NCI-H2081 treated with DMSO at 0.1 percent for 48 hours (cell line): ENCODE data around the gene ZNF524.
"Not testable (repeated sequence)": the region's sequence is repeated elsewhere in the genome, so short reads cannot be mapped to it uniquely, and the experiment has no call there.

ENCODE experiments used
- DNase-seq: peaks from one replicate; lab custom pipeline; 2025; lab: John Stamatoyannopoulos, UW

ZNF524 gene

DNA sequence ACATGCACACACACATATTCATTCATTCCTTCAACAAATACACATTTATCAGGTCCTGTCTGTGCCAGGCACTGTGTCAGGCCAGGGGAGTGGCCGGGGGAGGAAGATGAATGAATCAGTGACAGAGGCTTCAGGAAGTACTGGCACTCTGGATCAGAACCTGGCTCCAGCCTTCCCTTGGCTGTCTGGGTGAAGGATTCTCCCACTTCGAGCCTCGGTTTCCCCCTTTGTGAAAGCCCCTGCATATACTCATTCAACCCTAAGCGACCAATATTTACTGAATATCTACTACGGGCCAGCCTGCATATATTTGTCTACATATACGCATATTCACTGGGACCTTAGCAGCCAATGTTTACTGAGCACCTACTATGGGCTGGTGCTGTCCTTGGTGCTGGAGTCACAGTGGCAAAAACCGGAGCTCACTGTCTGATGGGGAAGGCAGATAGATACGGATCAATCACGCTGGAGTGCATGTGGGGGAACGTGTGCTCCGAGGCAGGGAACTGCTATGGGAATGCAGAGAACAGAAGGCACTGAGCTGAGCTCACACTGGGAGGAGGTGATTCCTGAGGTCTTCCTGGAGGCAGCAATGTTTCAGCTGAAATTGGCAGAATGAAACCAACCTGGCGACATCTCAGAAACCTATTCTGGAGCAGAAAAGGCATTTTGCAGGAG lies 18.8 kb upstream of the ZNF524 start:
- no peak for DNase-seq

DNA sequence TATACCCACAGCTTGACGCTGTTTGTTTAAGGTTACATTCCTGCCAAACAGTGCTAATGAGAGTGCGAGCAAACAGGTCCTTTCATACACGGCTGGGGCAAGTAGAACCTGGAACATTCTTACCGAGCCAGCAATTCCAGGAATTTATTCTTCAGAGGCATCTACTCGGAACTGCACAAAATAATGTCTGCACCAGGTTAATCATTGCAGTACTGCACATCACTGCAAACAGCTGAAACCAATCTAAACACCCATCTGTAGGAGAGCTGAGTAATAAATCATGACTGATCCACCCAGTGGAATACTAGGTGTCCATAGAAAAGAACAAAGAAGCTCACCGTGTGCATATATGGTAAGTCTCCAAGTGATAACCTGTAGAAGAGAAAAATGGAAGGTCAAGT lies 18.3 kb upstream of the ZNF524 start:
- no peak for DNase-seq

DNA sequence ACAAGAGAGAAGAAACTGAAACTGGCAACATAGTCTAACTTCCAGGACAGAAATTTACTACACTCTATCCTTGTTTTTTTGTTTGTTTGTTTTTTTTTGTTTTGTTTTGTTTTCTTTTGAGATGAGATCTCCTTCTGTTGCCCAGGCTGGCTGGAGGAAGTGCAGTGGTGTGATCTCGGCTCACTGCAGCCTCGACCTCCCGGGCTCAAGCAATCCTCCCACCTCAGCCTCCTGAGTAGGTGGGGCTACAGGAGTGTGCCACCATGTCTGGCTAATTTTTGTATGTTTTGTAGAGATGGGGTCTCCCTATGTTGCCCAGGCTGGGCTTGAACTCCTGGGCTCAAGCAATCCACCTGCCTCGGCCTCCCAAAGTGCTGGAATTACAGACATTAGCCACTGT lies 17.8 kb upstream of the ZNF524 start:
- DNase-seq: not testable (repeated sequence)

- DNase-seq: not testable (repeated sequence)
These were observed 16.2 kb upstream of the ZNF524 start for GRCh38 chr19:55583897-55584296.

GRCh38 chr19:55584871-55585270 lies 15.2 kb upstream of the ZNF524 start:
- no peak for DNase-seq

DNA sequence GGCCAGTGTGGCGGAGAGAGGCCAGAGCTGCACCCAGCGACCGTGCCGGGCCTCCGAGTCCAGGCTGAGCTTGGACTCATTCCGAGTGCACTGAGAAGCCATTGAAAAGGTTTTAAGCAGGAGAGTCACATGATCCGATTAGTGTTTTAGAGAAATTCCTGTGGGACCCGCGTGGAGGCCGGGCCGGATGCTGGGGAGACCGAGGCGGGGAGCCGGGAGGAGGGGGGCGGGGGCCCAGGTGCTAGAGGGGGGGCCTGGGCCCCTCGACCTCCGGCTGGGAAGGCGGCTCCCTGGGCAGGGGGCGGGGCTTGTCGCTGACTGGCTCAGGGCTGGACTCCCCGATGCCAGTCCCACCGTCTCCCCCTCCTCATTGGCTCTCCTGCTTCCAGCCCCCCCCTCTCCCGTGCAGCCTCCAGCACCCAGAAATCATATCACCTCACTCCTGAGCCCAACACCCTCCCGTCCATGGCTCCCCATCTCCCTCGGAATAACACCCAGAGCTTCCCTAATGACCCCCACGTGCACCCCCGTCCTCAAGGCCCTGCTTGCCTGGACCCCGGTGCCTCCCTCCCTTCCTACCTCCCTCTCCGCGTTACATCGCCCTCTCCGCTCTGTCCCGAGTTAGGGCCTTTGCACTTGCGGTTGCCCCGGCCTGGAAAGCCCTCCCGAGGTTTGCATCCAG lies 14.3 kb upstream of the ZNF524 start:
- no peak for DNase-seq

DNA sequence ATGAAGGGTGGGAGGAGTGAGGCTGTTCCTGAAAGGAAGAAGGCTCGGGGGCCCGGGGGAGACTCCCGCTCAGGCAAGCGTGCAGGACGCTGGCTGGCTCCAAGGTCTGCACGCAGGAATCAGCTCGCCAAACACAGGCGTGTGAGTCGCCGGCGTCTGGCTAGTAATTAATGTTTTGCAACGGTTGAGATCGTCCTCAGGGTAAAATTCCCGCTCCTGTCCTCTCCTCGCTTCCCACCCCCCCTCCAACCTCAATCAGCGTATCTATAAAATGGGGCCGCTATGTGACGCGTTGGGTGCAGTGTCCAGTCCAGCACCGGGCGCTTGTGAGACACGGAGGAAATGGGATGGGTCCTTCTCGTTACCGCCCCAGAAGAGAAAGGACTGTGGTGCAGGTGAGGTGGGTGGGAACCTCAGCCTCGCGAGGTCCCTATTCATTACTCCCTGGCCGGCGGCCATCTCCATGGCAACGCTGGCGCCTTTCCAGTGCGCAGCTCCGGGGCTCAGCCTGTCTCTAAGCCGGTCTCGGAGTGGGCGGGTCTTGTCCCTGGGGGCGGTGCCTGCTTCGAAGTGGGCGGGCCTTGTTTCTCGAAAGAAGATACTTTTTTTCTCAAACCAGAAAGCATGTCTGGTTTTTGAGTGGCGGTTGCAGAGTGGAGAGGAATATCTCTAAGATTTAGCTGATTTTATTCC lies 13.0 kb upstream of the ZNF524 start:
- peak; percentile 90 for DNase-seq

DNA sequence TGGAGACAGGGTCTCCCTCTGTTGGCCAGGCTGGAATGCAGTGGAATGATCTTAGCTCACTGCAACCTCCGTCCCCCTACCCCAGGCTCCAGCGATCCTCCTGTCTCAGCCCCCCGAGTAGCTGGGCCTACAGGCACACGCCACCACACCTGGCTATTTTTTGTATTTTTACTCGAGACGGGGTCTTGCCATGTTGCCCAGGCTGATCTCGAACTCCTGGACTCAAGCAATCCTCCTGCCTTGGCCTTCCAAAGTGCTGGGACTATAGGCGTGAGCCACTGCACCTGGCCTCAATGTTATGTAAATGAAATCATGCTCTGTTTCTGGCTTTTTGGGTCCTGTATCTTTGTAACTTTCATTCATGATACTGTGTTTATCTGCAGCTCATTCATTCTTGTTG lies 11.3 kb upstream of the ZNF524 start:
- DNase-seq: no peak

- no peak for DNase-seq
These were observed 10.0 kb upstream of the ZNF524 start for GRCh38 chr19:55590109-55590508.

DNA sequence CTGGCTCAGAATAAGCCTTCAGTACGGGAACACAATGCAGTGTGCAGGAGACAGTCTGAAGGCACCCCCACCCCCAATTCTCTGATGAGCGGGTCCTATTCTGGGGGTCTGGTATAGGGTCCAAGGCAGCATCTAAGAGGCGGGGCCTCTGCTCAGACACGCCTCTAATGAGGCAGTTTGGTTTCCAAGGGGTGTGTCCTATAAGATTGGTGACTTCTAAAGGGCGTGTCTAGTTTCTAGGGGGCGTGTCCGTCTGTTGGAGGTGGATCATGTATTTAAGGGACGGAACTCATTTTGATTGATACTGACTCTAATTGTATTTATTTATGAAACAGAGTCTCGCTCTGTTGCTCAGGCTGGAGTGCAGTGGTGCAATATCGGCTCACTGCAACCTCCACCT lies 9.5 kb upstream of the ZNF524 start:
- DNase-seq: no peak

- no peak for DNase-seq
These were observed 8.5 kb upstream of the ZNF524 start for GRCh38 chr19:55591555-55591954.

DNA sequence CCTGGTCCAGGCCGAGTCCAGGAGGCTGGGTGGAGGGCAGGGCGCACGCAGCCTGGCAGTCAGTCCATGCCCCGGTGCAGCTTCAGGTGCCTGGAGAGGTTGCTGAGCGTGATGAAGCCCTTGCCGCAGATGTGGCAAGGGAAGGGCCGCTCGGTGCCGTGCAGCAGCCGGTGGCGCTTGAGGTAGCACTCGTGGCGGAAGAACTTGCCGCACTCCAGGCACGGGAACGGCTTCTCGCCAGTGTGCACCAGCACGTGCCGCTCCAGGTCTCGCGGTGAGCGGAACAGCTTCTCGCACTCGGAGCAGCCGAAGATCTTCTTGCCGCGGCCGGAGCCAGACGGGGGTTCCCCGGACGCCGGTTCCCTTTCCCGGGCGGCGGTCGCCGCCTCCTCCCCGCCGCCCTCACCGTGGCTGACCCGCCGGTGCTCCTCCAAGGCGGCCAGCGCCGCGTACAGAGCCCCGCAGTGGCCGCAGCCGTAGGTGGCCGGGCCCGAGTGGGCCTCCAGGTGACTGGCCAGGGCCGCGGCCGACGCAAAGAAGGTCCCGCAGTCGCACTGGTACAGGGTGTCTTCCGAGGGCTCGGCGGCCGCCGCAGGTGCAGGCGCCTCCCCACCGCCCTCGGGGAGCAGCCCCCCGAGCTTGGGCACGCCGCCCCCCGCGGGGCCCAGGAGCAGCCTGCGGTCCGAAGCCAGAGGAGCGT lies 7.5 kb upstream of the ZNF524 start:
- DNase-seq: no peak

DNA sequence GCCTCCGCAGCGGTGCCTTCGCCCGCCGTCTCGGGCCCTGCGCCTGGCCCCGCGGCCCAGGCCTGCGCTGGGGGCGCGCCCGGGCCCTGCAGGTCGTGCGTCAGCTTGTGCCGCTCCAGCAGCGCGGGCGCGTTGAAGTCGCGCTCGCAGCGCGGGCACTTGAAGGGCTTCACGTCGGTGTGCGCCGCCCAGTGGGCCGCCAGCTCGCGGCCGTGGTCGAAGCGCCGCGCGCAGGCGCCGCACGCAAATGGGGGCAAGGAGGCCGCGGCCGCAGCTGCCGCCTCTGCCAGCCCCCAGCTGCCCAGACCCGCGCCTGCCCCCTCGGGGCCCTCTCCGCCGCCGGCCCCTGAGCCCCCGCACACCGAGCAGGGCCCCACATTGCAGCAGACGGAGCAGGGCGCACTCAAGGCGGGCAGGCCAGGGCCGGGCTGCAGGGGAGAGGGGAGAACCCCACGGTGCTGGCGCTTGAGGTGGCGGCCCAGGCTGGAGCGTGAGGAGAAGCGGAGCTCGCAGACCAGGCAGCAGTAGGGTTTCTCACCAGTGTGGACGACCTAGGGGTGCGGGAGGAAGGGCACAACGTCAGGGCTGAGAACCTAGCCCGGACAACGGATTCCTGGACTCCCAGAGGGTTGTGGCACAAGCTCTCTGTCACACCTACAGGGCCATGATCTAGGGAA lies 6.9 kb upstream of the ZNF524 start:
- DNase-seq: no peak

DNA sequence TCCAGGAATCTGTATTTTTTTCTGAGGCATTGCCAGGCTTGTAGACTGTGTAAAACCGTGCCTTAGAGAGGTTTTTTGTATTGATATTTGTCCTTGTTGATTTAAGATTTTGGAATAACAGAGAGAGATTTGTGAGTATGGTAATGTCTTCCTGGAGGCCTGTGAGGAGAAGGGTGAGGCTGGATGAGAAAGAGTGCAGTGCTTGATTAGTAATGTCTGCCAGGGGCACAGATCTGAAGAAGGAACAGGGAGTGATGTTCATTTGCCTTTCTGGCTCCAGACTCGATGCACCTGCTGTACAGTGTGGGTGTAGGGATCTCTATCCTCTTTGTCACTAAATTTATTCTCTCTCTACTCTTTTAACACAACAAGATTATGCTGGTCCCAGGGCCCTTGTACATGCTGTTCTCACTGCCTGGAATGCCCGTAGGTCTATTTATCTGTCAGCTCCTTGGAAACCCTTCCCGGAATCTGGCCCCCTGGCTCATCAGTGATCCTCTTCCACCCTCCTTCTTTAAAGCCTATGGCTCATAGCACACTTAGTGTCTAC lies 5.0 kb upstream of the ZNF524 start:
- no peak for DNase-seq

DNA sequence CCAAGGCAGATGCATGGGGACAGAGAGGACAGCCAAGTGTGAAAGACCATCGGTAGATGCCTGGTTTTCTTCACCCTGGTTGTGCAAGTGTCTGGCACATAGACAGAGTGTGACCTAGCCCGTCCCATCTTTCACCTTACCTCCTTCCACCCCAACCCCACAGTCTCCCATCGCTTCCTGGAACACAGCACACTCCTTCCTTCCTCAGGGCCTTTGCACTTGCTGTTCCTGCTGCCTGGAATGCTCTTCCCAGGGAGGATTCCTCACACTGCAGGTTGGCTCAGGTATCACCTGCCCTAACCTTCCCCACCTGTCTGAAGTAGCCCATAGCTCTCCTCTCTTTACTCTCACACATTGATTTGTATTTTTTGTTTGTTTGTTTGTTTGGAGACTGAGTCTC lies 3.8 kb upstream of the ZNF524 start:
- no peak for DNase-seq

DNA sequence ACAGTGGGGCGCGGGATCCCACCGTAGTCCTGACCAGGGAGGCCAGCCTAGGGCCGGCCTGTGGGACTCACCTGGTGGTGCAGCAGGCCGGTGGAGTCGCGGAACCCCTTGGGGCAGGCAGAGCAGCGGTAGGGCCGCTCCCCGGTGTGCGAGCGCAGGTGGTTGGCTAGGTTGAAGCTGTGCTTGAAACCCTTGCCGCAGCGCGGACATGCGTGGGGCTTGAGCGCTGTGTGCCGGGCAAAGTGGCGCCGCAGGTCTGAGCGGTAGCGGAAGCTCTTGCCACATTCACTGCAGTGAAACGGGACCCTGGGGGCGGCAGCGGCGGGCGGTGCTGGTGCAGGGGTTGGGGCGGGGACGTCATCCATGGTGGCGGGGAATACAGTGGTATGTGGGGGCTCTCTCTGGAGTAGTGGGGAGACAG lies 2.6 kb upstream of the ZNF524 start:
- DNase-seq: no peak

DNA sequence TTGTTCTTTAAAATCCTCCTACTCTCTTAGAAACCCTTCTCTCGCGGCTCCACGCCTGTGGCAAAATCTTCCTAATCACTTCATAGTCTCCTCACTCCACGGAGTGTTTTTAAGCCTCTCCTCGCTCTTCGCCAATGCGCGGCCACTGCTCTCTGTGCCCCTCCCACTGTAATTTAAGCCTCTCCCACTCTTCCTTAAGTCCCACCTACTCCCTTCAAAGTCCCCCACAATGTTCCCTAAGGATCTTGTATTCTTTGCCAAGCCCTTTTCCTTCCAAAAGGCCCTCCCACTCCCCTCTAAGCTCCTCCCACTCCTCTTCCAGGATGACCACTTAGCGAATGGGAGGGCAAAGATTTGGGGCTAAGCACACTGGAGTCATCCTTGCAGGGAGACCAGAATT lies 2.1 kb upstream of the ZNF524 start:
- DNase-seq: no peak

DNA sequence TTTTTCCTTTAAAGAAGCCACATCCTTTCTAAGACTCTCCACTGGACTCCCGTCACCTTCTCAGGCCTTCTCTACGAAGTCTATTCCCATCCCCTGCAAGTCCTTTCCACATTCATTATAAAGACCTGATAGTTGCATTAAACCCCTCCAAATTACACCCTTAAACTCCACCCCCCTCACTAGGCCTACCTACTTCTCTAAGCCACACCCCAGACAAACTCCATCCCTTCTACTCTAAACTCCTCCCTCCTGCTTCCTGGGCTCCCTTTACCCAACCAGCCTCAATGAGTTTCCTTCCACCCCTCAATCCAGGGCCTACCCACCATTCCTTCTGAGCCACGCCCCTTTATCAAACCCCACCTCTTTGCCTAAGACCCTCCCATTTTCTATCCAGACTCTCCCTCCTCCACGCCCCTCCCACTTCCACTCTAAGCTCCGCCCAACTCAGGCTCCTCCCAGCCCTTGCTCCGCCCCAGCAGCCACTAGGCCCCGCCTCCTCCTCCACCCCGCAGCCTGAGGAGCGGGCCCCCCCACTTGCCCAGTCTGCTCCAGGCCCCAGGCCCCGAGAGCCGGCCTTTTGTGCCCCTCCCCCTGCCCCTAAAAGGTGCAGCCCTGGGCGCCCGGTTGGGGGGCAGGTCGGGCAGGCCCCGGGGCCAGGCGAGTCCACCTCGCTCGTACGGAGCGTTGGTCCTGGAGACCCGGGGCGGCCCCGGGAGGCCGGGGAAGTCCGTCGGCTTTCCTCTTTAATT lies 1.2 kb upstream of the ZNF524 start:
- DNase-seq: peak; percentile 30

GRCh38 chr19:55599468-55599841 lies 633 bp upstream of the ZNF524 start, which contains the start of gene FIZ1:
Gene FIZ1, minus strand, starts transcription at chr19:55599517. Its CDS starts 1,652 bp downstream, at chr19:55597865.
- peak; percentile 89 for DNase-seq

GRCh38 chr19:55600662-55601028 lies 557 bp downstream of the ZNF524 start:
- DNase-seq: no peak

DNA sequence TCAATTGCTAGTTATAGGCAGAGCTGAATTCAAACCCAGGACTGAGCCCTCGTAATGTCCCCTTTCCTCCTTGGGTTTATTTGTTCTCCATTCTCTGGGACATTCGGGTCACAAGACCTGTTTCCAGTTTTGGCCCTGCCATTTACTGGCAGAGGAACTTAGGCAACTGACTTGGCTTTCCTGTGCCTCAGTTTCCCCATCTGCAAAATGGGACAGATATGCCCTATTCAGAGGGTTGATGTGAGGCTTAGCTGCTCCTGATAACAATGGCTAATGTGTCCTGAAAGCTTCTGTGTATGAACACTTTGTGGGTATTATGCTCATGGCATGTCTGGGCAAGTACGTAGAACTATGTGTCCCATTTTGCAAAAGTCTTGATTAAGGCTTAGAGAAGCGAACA lies 996 bp downstream of the ZNF524 start:
- DNase-seq: no peak
